ENCODE data around the gene TMEM131L. TPM values are rescaled to one million over a fixed set of nuclear protein-coding genes. Genes with fewer than 3 reads are reported as not detected.

Gene TMEM131L
- total and polyA plus RNA-seq, 12 donors, result 2.5 to 11.7 (median 4.8) TPM

DNA sequence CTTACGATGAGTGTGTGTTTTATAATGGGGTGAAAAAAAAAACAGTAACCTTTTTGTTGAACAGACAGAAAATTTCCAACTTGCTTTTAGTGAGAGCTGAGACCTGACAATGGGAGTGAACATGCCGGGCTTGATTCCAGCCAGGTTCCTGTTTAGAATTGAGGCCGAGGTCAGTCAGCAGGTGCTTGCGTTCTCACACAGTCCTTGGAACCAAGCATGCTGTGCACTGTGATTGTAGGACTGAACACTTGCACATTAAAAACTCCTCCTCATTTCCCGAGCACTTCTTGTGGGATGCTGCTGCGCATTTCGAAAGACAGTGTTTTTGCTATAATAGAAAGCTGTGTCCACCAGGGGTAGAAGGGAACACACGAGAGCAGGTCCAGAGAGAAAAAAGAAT lies 51.8 kb downstream of the TMEM131L start:
- no peak overlapping the region for H3K4me3 ChIP-seq
- DNase-seq, result no peak
- intact Hi-C loops (cut with DNase I), result no loop called here
- no peaks in the 10 kb centered on the region for H3K36me3 ChIP-seq (replicated peaks in 1 of 2)
- 70 to 79% (median 73%) methylated on average over 8 of the region's 8 CpGs for WGBS, 4 donors
- H3K4me1 ChIP-seq (replicated peaks in 1 of 2), result peaks cover 4 to 5% of the 10 kb centered on the region in 2 donors
- H3K27me3 ChIP-seq, result no peaks in the 10 kb centered on the region
- H3K27ac ChIP-seq, result no peak overlapping the region
- H3K9me3 ChIP-seq (replicated peaks in 1 of 3), result no peaks in the 10 kb centered on the region
- TF ChIP-seq POLR2A (IDR thresholded peaks at IDR 0.05), result no peak
- TF ChIP-seq, protein P1, sequence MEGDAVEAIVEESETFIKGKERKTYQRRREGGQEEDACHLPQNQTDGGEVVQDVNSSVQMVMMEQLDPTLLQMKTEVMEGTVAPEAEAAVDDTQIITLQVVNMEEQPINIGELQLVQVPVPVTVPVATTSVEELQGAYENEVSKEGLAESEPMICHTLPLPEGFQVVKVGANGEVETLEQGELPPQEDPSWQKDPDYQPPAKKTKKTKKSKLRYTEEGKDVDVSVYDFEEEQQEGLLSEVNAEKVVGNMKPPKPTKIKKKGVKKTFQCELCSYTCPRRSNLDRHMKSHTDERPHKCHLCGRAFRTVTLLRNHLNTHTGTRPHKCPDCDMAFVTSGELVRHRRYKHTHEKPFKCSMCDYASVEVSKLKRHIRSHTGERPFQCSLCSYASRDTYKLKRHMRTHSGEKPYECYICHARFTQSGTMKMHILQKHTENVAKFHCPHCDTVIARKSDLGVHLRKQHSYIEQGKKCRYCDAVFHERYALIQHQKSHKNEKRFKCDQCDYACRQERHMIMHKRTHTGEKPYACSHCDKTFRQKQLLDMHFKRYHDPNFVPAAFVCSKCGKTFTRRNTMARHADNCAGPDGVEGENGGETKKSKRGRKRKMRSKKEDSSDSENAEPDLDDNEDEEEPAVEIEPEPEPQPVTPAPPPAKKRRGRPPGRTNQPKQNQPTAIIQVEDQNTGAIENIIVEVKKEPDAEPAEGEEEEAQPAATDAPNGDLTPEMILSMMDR (IDR thresholded peaks at IDR 0.05), result no peak

DNA sequence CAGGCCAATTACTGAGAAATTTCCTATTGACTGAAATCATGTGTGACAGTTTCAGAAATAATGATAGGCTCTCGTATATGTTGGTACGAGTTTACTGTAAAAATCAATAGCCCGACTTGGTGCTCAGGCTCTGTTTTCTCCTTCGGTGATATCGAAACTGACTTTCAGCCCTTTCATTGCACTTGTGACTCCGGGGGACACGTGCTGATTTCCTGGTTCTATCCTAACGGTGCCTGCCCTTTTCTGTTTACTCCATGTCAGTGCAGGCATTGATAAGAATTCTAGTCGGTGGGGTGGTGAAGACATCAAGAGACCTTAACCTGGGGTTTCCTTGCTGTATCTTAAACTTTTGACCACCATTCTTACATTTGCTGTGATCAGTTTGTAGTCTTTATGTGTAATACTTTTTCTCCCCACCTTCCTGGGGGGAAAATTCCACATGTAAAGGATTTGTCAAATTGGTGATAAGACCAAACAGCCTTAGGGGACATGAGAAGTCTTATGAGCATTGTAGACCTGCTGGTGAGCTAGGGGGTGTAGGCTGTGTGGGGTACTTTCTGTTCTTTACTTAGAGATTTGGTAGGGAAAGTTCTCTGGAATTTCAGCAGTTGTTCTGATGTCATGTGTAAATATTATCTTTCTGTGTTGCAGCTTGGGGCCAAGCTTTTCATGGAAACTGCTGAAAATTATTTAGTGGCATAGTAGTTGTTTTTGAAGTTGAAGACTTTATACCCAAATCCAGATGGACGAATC lies 52.7 kb downstream of the TMEM131L start:
- intact Hi-C loops (cut with DNase I), result no loop called here
- WGBS, 4 donors, result 77 to 88% (median 82%) methylated on average over 10 of the region's 10 CpGs
- no peak overlapping the region for H3K27ac ChIP-seq
- no peak overlapping the region for H3K4me3 ChIP-seq
- peaks cover 0 to 8% of the 10 kb centered on the region in 2 donors for H3K4me1 ChIP-seq (replicated peaks in 1 of 2)
- H3K9me3 ChIP-seq (replicated peaks in 1 of 3), result no peaks in the 10 kb centered on the region
- TF ChIP-seq, protein P1 (IDR thresholded peaks at IDR 0.05), result no peak
- TF ChIP-seq POLR2A (IDR thresholded peaks at IDR 0.05), result no peak
- no peaks in the 10 kb centered on the region for H3K36me3 ChIP-seq (replicated peaks in 1 of 2)
- no peak for DNase-seq
- no peaks in the 10 kb centered on the region for H3K27me3 ChIP-seq

DNA sequence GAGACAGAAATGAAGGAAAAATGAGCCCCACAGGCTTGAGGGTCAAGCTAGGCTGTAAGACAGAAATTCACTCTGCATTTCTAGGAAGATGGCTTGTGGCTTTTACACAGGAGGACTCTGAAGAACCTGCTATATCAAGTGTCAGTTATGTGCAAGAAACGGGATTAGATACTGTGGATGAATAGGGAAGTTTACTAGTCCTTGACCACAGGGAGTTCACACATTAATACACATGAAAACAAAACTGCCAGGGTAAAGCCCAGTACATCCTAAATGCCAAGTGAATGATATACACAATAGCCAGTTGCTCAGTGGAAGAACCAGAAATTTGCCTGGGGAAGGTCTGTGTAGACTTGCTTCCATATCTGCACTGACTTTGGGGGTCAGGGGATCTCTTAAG lies 53.5 kb downstream of the TMEM131L start:
- H3K27me3 ChIP-seq, result no peaks in the 10 kb centered on the region
- DNase-seq, result no peak
- H3K36me3 ChIP-seq (replicated peaks in 1 of 2), result no peaks in the 10 kb centered on the region
- H3K27ac ChIP-seq, result no peak overlapping the region
- TF ChIP-seq, protein P1 (IDR thresholded peaks at IDR 0.05), result no peak
- TF ChIP-seq POLR2A (IDR thresholded peaks at IDR 0.05), result no peak
- no peaks in the 10 kb centered on the region for H3K9me3 ChIP-seq (replicated peaks in 1 of 3)
- H3K4me3 ChIP-seq, result no peak overlapping the region
- intact Hi-C loops (cut with DNase I), result no loop called here
- peaks cover 0 to 3% of the 10 kb centered on the region in 2 donors for H3K4me1 ChIP-seq (replicated peaks in 1 of 2)
- 60 to 81% (median 77%) methylated on average over 1 of the region's 1 CpG for WGBS, 4 donors

DNA sequence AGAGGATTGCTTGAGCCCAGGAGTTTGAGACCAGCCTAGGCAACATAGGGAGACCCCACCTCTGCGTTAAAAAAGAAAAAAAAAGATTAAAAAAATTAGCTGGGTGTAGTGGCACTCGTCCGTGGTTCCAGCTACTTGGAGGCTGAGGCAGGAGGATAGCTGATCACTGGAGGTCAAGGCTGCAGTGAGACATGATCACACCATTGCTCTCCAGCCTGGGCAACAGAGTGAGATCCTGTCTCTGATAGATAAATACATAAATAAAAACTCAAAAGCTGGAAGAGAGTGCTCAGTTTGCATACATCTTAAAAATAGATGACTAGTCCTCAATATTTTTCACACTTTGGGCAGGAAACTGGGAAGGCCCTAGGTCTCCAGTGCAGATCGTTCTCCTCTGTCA lies 54.1 kb downstream of the TMEM131L start:
- peaks cover 0 to 3% of the 10 kb centered on the region in 2 donors for H3K4me1 ChIP-seq (replicated peaks in 1 of 2)
- H3K9me3 ChIP-seq (replicated peaks in 1 of 3), result no peaks in the 10 kb centered on the region
- H3K27ac ChIP-seq, result no peak overlapping the region
- DNase-seq, result no peak
- 88 to 95% (median 92%) methylated on average over 4 of the region's 4 CpGs for WGBS, 4 donors
- no peaks in the 10 kb centered on the region for H3K27me3 ChIP-seq
- H3K36me3 ChIP-seq (replicated peaks in 1 of 2), result no peaks in the 10 kb centered on the region
- no peak for TF ChIP-seq POLR2A (IDR thresholded peaks at IDR 0.05)
- TF ChIP-seq, protein P1 (IDR thresholded peaks at IDR 0.05), result no peak
- intact Hi-C loops (cut with DNase I), result no loop called here
- H3K4me3 ChIP-seq, result no peak overlapping the region

Data from adrenal gland (tissue), 12 donors.